Nephron progenitor cell (in vitro differentiated cells): ENCODE data around the gene FAM163A.

Source experiments
- DNase-seq: peaks from one replicate; pipeline ENCODE4 v3.0.0; 2021
- H3K27ac Mint-ChIP-seq: 2 replicates; pipeline ENCODE4 v1.8.0; 2021; ENCODE audit warnings: mild to moderate bottlenecking, moderate library complexity, mixed read lengths
- H3K27me3 Mint-ChIP-seq: 2 replicates; pipeline ENCODE4 v1.8.0; 2021; ENCODE audit warnings: mild to moderate bottlenecking, low read depth, mixed read lengths; ENCODE audit not compliant: poor library complexity
- H3K36me3 Mint-ChIP-seq: 2 replicates; pipeline ENCODE4 v1.8.0; 2021; ENCODE audit warnings: low read depth, mixed read lengths
- H3K4me1 Mint-ChIP-seq: 2 replicates; pipeline ENCODE4 v1.8.0; 2021; ENCODE audit warnings: mixed read lengths
- H3K4me3 Mint-ChIP-seq: 2 replicates; pipeline ENCODE4 v1.8.0; 2021; ENCODE audit warnings: mild to moderate bottlenecking, moderate library complexity, mixed read lengths
- H3K9me3 Mint-ChIP-seq: 2 replicates; pipeline ENCODE4 v1.8.0; 2021; ENCODE audit warnings: mild to moderate bottlenecking, moderate library complexity, mixed read lengths
- CTCF ChIP-seq: fragments of 200-600 bp; sonication (generic); IDR thresholded peaks from 2 replicates; pipeline ENCODE4 v1.5.0; 2021; ENCODE audit warnings: antibody characterized with exemption

The FAM163A gene

GRCh38 chr1:179825206-179825605, 82.1 kb downstream of the FAM163A start:
- no peak for DNase-seq
- no peak for TF ChIP-seq CTCF
- H3K9me3 Mint-ChIP-seq, result no peaks in the 10 kb centered on the region
- peak overlapping the region; percentile 85 for H3K27ac Mint-ChIP-seq
- no peaks in the 10 kb centered on the region for H3K36me3 Mint-ChIP-seq
- H3K4me1 Mint-ChIP-seq, result peaks cover 40% of the 10 kb centered on the region
- peaks cover 6% of the 10 kb centered on the region for H3K27me3 Mint-ChIP-seq
- no peak overlapping the region for H3K4me3 Mint-ChIP-seq

- no peaks in the 10 kb centered on the region for H3K9me3 Mint-ChIP-seq
- TF ChIP-seq CTCF, result no peak
- H3K36me3 Mint-ChIP-seq, result no peaks in the 10 kb centered on the region
- H3K27me3 Mint-ChIP-seq, result peaks cover 6% of the 10 kb centered on the region
- H3K4me1 Mint-ChIP-seq, result peaks cover 36% of the 10 kb centered on the region
- DNase-seq, result no peak
- peak overlapping the region; percentile 1 for H3K4me3 Mint-ChIP-seq
- H3K27ac Mint-ChIP-seq, result peak overlapping the region; percentile 85
Observed at GRCh38 chr1:179825798-179826460, 82.8 kb downstream of the FAM163A start.

- Mint-ChIP-seq H3K36me3 (no peaks in the 10 kb centered on the region), H3K9me3 (no peaks in the 10 kb centered on the region), H3K4me1 (peaks cover 41% of the 10 kb centered on the region), H3K27me3 (peaks cover 6% of the 10 kb centered on the region), H3K4me3 (peak overlapping the region; percentile 49), H3K27ac (peak overlapping the region; percentile 90)
- DNase-seq, result no peak
- TF ChIP-seq CTCF, result no peak
Observed at GRCh38 chr1:179826626-179827280, 83.7 kb downstream of the FAM163A start.

- no peak for TF ChIP-seq CTCF
- peaks cover 46% of the 10 kb centered on the region for H3K4me1 Mint-ChIP-seq
- no peaks in the 10 kb centered on the region for H3K9me3 Mint-ChIP-seq
- H3K27ac Mint-ChIP-seq, result peak overlapping the region; percentile 39
- no peak for DNase-seq
- H3K36me3 Mint-ChIP-seq, result no peaks in the 10 kb centered on the region
- H3K4me3 Mint-ChIP-seq, result no peak overlapping the region
- peaks cover 9% of the 10 kb centered on the region for H3K27me3 Mint-ChIP-seq
Observed at GRCh38 chr1:179828554-179829110, 85.5 kb downstream of the FAM163A start.

GRCh38 chr1:179831225-179831624, 88.1 kb downstream of the FAM163A start:
- no peak for DNase-seq
- peaks cover 6% of the 10 kb centered on the region for H3K36me3 Mint-ChIP-seq
- peaks cover 3% of the 10 kb centered on the region for H3K27me3 Mint-ChIP-seq
- H3K9me3 Mint-ChIP-seq, result peaks cover 4% of the 10 kb centered on the region
- peaks cover 25% of the 10 kb centered on the region for H3K4me1 Mint-ChIP-seq
- no peak overlapping the region for H3K4me3 Mint-ChIP-seq
- no peak for TF ChIP-seq CTCF
- no peak overlapping the region for H3K27ac Mint-ChIP-seq
